GM19023 (cell line): ENCODE data around the gene ARHGEF7.

Experiments used
- ATAC-seq: cut with Tn5 transposase; IDR thresholded peaks from one replicate; pipeline ENCODE4 v1.9.1; 2021; ENCODE audit warnings: mild to moderate bottlenecking, moderate library complexity; ENCODE audit not compliant: unreplicated experiment

ARHGEF7 gene

DNA sequence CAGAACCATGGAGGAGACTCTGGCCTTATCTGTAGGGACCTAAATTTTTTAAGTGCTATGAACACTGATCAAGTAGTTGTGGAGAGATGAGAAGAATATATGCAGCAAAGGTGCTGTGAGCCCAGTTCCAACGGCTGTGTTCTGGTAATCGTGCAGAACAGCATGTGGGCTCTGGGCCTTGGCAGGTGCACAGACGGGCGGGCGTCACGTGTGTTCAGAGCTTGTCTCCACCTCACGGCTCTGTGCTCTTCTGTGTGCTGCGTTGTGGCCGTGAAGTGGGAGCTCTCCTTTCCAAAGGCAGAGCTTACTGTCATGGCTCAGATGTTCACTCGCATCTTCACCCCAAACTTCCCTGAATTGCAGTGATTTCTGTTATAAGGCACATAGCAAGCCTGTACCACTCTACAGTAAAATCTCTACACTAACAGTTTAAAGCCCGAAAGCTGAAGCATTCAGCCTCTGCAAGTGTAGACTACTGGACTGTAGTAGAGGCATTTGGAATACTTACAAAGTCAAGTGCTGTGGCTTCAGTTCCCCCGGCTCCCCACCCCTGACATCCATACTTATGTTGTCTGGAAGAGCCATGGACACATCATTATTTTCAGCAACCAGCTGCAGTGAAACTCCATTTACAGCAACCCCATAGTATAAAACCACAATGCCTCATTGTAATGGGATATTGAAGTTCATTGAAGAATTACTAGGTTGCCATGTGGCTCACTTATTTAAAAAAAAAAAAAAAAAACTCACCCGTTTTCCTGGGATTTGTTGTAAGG lies 177.8 kb downstream of the ARHGEF7 start:
- ATAC-seq, result no peak

DNA sequence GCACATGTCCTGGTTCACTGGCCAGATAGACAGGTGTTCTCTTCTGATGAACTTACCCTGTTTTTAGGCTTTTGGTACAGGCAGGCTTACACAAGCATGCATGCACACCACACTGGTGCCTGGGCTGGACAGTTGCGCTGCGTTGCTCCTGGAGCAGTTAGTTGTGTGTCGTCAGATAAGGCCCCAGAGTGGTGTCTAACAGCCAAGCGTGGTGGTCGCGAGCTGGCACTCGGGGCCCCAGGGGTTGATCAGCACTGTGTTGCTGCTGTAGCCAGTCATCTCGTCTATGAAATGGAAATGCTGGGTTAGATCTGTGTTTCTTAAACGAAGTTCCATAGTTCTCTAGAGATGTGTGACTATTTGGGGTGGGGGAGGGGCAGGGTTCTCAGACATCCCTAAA lies 180.8 kb downstream of the ARHGEF7 start:
- ATAC-seq, result no peak

DNA sequence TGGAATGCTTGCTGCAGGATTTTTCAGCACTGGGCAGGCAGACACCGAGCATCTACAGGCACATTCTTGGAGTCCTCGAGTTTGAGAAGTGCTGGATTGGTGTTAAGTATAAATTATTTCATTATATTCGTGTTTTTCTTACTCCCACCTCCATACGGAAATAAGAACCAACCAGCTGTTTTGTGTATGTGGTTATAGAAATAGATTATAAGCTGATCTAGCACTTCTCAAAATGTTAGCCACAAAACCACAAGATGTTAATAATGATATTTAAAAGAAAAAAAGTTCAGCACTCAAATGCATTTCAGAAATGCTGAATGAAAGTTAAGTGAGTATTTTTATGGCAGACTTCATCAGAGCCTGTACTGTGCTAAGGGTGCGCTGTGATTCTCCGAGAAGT lies 181.3 kb downstream of the ARHGEF7 start:
- ATAC-seq, result no peak

DNA sequence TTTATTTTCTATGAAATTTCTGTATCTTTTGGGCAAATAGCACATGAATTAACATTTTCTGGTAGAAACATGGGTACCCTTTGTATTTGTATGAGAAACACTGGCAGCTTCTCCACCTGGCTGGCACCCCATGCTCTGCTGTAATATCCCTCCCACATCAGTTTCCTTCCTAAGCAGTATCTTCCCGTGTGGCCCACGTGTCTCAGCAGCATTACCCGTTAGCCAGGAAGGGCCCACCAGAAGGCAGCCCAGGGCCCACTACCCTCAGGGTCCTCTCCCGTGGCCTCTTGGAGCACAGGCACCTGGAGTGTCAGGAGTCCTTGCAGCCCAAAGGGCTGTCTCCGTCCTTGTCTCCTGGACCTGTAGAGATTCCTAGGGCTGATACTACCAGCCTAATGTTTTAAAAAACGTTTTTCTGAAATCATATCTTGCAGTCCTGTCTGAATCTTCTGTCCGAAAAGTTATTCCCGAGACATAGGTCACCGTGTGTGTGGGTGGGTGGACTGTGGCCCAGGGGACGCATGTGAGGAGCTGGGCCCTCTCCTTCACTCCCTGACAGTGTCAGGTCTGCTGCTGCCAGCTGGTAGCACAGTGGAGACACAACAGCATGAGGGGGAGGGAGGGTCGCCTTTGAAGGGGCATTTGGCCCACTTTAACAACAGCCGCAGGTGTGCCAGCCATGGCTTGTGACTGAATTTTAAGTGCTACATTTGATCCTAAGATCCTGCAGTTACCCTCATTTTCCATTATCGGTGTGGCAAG lies 183.3 kb downstream of the ARHGEF7 start:
- ATAC-seq, result no peak

DNA sequence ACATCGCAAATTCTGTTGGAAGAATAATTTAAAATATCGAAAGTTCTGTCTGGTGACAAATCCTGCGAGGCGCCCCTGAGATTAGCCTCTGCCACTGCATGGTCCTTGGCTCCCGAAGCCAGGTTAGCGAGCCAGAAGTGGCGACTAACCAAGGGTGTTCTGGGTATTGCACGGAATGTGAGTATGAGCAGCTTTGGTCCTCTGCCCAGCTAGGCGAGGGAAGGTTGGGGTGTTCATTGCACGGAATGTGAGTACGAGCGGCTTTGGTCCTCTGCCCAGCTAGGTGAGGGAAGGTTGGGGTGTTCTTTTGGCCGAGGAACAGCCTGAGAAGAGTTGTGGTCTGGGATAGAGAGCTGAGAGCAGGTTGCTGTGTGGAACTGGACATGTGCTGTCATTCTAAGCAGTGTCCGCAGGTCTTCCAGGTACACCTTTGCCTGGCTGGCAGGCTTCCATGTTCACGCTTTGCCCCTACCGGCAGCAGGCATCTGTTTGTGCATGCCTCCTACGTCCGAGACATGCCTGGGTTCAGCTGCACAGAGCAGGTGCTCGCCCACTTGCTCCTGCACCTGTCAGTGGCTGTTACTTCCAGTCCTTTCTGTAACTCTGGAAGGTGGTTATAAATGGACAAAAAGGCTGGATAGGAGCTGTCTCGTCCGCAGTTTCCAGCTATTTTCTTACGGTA lies 187.1 kb downstream of the ARHGEF7 start:
- no peak for ATAC-seq

DNA sequence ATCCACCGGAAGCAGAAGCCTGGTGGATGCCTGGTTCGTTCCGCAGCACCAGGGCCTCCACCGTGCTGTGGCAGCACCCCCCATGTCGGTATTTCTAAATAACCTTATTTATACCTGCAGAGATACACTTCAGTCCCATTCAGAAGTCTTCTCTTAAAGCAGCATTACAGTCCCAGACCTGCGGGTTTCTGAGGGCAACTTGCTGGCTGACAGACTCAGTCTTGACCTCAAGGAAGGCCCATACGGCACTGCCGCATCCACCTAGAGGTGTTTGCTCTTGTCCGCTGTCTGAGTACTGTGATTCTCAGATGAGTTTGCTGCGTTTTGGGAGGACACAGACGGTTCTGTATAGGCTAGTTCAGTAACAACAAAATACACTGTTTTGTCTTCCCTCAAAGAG lies 188.4 kb downstream of the ARHGEF7 start:
- ATAC-seq, result no peak

DNA sequence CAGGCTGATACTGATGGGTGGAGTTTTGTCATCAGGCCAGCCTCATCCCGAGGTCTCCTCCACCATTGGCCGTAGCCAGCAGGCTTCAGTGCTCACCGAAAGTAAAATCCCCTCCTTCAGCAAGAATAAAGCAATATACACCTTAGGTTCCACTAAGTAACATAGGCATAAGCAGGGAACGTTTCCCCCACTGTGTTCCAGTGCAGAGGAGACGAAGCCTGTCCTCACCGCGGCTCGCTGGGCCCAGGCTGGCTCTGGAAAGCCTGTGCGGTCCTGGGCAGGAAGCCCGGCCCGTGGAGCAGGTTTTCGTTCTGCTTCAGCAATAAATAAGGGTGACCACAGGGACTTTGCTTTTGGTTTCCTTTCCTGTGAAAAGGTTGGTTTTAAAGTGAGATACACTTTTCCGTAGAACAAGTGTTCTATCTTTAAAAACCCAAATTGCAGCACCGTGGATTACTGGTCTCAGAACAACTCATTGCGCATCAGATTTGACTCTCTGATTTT lies 189.0 kb downstream of the ARHGEF7 start:
- ATAC-seq, result peak; percentile 91

DNA sequence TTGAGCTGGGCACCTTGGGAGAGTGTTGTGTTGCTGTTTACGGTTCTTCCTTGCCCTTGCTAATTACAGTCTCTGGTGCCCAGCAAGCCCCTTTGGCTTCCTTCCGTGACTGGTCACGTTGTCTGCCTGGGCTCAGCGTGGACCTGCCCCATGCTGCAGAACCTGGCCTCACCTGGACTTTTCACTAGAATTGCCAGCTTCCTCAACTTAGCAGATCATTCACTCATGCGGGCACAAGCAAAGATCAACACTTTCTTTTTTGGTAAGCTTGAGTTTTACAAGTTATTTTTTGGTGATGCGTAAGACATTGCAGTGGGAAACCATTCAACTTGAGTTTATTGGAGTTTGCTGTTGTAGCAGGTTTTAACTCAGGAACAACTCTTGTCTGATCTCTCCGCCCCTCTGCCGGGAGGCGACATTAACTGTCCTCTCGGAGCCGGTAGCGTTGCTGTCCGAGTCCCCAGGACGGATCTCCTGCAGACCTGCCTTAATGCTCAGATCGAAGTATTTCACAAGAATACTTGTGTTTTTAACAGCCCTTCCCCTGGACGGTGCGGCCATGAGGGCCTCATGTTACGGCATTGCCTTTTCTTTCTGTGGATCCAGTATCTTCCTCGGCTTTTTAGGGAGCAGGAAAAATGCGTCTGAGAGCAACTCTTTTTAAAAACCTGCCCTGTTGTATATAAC lies 189.6 kb downstream of the ARHGEF7 start:
- ATAC-seq, result no peak

DNA sequence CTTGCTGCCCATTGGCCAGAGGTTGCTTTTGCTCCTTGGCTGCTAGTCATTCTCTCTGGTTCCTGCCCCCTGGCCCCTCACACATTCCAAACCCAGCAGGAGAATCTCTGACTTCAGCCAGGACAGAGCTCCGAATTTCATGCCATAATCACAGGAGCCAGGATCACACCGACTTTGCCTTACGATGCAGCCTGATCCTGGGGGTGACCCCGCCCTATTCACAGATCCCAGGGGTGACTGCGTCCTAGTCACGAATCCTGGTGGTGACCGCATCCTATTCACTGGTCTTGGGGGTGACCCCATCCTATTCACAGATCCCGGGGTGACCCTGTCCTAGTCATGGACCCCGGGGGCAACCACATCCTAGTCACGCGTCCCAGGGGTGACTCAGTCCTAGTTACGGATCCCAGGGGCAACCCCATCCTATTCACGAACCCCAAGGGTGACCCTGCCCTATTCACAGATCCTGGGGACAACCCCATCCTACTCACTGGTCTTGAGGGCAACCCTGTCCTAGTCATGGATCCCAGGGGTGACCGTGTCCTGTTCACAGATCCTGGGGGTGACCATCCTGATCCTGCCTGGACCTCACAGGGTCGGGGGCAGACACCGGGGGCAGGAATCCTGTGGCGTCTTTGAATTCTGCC lies 198.0 kb downstream of the ARHGEF7 start:
- no peak for ATAC-seq

DNA sequence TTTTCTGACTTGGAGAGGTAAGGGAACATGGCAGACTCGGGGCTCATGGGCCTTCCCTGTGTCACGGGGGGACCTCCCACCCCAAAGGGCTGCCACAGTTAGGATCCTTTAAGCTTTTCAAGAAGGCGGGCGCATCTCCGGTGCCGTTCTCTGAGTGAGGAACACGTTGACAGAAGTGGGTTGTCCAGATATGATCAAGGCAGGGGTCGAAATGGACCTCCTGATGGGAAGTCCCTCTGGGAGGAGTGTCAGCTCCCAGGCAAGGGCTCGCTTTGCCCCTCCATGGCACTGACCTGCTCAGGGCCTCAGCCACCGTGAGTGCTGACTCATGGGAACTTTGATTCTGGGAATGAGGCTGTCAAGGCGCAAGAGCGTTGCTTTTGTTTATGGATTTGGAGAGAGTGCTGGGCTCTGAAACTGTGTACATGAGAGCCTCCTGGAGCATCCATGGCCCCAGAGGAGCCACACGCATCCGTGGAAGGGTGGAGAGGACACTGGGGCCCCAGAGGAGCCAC lies 198.9 kb downstream of the ARHGEF7 start:
- ATAC-seq, result no peak

DNA sequence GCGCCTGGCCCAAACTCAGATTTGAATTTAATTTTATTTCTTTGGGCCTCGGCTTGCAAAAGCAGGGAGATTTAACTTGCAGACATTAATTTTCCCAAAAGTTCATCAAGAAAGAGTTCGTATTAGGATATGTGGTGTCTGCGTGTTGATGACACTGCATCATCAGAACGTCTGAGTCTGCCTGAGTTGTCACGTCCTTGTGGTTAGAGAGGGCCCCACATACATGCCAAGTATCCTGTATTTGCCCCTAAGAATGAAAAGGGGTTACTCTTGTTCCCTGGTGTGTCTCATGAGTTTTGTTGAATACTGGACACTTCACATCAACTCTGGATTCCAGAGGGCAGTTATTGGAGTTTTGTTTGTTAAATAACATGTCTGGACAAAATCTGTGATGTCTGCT lies 199.7 kb downstream of the ARHGEF7 start:
- ATAC-seq, result no peak

DNA sequence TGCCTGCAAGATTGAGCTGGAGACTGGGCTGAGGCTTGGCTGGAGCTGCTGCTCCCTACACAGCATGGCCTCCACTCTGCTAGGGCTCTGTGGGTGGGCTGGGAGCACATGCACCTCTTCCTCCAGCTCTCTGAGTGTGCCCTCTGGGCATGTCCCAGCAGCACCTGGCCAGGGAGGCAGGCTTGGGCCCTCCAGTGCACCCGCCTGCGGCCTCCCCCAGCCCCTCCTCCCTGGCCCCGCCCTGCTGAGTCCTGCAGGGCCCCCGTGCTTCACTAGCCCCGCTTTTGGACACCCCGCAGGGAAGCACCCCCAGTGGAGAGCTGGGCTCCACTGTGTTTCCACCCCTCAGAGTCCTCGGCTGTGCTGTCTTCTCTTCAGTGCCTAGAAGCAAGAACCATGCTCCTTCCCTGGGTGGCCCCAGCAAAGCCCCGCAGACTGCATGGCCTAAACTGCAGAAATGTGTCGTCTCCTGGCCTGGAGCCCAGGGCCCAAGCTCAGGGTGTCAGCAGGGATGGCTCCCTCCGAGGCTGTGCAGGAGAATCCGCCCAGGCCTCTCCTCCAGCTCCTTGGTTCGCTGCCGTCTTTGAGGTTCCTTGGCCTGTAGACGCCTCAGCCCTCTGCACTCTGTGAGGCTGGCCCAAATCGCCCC lies 200.4 kb downstream of the ARHGEF7 start:
- ATAC-seq, result no peak

DNA sequence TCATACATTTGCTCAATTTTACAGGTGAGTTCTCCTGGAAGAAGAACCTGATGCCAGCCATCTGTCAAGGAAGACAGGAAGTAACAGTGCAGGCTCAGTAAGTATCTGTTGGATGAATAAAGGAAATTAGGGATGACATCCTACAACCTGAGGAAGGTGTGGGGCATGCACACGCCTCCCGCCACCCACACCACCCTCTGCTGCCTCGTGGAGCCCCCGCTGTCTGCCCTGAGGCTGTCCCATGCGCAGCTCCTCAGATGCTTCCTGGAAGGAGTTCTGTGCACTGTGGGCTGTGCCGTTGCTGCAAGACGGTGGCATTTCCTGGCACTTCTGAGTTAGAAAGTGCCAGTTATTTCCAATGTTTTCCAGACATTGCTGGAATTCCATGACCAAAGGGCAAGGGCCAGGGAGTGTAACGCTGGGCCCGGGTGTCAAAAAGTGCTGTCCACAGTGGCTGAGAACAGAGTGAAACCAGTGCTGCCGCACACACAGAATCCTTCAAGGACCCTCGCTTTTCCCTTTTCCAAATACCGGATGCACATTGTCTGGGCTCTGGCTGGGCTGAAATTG lies 201.1 kb downstream of the ARHGEF7 start:
- no peak for ATAC-seq

DNA sequence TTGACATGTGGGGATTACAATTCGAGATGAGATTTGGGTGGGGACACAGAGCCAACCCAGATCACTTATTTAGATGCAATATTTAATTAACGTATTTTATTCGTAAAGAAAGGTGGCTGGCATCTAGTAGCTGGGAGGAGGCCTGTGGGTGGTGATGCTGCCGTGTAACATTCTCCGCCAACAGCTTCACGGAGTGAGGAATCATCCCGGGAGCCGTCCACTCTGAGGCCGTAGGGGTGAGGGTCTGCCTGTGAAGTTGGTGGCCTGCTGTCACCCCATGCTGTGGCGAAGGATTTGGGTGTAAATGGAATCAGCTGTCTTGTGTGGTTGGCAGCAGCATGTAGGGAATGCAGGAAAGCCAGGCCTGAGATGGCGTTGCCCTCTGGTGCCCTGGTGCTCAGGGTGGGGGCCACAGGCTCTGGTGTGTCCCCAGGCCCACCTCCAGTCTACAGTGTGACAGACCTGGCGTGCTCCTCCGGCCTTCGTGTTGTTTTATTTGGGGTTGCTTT lies 202.0 kb downstream of the ARHGEF7 start:
- no peak for ATAC-seq

DNA sequence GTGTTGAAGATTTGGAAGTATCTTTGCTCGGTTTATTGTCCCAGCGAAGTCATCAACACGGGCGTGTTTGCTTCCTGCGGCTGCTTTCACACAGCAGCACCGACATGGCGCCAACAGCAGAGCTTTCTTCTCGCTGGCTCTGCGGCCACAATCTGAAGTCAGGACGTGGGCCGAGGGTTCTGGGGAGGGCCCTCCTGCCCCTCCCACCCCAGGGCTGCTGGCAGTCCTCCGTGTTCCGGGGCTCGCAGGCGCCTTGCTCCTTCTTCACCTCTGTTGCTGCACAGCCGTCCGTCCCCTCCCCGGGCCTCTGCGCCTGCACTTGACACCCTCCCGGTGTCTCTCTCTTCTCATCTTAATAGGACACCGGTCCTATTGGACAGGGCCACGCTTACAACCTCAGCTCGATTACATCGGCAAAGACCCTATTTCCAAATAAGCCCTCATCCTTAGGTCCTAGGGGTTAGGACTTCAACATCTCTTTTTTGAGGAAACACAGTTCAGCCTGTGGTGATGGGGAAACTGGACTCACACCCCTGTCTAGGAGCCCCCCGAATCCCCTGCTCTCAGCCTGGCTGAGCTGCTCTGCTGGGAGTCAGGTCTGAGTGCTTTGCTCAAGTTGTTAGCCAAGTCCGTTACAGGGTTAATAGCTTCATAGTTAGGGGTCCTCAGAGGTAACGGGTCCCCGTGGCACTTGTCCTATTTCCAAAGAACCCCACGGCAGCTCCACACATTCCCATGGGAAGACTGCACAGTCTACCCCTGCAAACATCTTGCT lies 202.6 kb downstream of the ARHGEF7 start:
- ATAC-seq, result no peak

DNA sequence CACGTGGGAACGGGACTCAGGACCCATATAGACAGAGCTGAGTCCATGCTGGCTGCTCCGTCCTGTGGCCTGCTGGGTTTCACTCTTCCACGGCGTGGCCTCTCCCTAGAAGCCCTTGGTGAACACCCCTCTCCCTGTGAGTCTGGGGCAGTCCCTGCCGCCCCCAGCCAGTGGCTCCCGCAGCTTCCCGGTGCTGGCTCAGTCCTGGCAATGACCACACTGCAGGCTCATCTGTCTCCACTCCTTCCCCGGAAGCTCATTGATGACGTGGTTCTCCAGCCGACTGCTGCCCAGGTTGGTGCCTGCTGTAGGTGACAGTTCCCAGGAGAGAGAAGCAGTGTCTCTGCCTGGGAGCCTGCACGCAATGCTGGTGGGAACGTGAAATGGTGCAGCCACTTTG lies 203.3 kb downstream of the ARHGEF7 start:
- no peak for ATAC-seq

DNA sequence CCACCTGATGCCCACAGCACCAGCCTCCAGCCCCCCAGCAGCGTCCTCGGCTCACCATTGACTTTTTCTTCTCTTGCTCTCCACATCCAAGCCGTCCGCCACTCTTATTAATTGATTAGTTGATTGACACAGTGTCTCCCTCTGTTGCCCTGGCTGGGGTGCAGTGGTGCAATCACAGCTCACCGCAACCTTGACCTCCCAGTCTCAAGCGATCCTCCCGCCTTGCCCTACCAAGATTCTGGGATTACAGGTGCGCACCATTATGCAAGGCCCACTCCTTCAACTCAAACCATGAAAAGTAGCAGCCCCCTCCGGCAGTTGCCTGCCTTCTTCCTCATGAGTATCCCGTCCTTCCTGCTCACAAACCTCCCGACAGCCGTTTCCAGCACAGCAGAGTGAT lies 204.4 kb downstream of the ARHGEF7 start:
- ATAC-seq, result no peak
